IPS DF 4.7 (cell line): ENCODE results near the gene FAM181B.
"Not testable (repeated sequence)": the region's sequence is repeated elsewhere in the genome, so short reads cannot be mapped to it uniquely, and the experiment has no call there.

ENCODE experiments used
- DNase-seq: peaks from one replicate; pipeline ENCODE4 v3.0.0-alpha.2; 2013; ENCODE audit warnings: low spot score; ENCODE audit errors: extremely low read depth

FAM181B gene

GRCh38 chr11:82732734-82733443, 775 bp downstream of the FAM181B start:
- no peak for DNase-seq

DNA sequence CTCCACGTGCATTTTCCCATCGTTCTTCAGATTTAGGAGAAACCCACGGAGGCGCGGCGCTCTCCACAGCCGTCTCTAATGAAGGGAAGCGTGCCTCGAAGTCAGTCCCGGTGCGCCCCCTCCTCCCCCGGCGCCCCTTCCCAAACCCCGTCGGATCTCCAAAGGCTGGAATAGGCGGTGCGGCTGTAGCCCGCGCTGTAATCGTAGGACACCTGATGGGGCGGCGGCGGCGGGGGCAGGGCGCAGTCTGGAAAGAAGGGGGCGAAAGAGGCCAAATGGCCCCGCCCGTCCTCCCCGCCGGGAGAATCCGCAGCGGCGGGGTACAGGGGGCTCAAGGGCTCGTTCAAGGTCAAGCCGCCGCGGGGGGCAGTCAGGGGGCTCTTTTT, 1.3 kb downstream of the FAM181B start:
- no peak for DNase-seq

DNA sequence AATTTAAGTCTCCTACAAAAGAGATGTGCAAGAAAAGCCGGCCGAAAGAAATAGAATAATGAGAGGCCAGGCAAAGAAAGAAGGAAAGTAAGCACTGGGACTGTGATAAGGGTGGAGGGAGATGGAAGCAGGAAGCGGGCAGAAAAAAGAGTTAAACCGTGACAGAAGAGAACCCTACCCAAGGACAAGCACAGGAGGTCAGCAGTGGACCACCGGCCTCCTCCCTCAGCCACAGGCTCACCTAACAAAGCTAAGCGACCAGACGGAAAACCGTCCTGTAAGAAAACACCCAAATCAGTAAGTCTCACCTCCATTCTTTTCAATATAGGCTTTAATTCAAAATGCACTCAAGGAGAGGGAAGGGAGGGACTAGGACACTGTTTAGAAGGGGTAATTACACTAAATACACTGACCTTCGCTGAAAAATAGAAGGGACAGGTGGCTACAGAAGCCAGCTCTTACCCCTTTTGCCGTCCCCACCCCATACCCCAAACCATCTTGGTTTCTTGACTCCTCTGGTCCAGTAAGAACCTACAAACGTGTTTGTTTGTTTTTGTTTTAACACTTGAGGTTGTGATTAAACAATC, 1.9 kb downstream of the FAM181B start:
- DNase-seq, result no peak

DNA sequence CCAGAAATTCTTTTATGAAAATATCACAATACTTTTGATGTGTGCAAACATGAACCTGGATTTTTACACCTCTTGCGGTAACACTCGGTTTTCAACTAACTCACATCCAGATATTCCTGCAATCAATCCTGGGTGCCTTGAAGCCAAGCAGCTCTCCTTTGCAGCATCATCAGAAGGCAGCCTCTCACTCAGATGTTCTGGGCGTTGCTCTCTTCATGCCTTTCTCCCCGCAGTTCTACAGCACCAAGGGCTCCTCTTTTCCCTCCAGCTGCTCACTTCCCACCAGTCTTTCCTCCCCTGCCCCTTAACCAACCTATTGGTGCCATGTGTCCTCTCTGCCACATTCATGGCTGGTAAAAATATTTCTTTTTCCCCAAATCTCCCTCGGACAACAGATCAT, 2.9 kb downstream of the FAM181B start:
- no peak for DNase-seq

GRCh38 chr11:82730286-82730685, 3.4 kb downstream of the FAM181B start:
- DNase-seq, result no peak

GRCh38 chr11:82724026-82724425, 9.6 kb downstream of the FAM181B start:
- DNase-seq, result no peak

DNA sequence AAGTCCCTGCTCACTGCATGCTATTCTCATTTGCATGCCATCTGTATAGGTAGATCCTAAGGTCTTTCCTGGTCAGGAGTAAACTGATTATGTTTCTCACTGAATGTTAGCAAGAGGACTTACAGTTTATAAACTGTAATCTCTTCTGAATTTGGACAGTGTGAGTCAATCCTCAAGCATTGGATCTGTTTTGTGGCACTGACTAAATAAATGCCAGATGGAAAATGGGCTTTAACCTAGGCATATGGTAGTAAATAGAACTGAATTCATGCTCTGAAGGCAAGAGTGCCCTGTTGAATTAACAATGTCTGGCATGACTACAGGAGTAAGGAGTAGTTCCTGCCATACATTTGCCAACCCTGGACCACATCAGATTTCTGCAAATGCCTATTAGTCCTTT, 11.4 kb downstream of the FAM181B start:
- no peak for DNase-seq

DNA sequence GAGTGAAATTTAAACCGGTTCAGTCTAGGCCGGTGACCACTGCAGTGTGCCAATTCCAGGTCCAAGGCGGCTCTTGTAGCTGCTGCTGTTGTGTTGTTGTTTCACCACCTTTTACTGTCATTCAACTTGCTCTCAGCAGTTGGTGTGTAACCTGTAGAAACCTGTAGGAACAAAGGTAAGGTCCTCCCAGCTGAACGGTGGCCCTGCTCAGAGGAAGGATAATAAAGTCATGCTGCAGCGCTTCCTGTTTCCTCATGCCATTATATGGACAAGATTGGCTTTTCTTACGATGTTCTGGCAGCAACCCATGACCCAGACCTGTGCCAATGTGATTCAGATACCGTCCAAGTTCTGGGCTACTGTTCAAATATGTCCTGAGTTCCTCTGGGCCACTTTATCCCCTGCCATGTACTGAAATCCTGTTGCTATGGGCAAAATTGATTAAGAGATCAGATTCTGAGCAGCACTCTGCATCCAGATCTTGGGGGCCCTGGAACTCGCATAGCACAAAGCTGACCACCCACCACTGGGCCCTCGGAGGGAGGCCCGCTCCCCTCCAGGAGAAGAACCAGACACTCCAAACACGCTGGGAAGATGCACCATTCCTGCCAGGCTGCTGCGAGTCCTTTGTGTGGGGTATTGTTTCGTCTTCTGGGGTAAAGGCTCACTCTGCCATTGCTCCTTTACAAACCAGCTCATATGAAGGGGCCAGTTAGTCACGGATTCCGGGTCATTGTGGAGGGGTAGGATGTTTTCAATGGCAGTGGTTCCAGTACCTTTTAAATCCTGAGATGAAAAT, 13.2 kb downstream of the FAM181B start:
- DNase-seq, result no peak

- no peak for DNase-seq
Observed at GRCh38 chr11:82719361-82720105, 14.1 kb downstream of the FAM181B start.

DNA sequence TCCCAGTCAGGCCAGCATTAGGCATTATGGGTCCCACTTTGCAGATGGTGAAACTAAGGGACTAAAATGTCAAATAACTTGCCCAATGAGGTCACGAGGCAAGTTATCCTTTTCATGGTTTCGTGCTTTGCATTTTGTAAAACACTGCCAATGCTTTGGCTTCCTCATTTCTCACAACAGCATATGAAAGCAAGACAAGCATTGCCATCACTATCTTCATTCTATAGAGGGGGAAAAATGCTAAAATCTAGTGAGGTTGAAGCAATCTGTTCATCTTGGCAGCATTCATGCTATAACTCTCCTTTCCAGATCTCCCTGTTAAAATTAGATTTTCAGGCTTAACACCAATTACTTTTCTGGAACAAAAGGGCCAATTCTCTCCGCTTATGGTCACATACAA, 14.8 kb downstream of the FAM181B start:
- no peak for DNase-seq

GRCh38 chr11:82718307-82718706, 15.4 kb downstream of the FAM181B start:
- DNase-seq, result no peak

DNA sequence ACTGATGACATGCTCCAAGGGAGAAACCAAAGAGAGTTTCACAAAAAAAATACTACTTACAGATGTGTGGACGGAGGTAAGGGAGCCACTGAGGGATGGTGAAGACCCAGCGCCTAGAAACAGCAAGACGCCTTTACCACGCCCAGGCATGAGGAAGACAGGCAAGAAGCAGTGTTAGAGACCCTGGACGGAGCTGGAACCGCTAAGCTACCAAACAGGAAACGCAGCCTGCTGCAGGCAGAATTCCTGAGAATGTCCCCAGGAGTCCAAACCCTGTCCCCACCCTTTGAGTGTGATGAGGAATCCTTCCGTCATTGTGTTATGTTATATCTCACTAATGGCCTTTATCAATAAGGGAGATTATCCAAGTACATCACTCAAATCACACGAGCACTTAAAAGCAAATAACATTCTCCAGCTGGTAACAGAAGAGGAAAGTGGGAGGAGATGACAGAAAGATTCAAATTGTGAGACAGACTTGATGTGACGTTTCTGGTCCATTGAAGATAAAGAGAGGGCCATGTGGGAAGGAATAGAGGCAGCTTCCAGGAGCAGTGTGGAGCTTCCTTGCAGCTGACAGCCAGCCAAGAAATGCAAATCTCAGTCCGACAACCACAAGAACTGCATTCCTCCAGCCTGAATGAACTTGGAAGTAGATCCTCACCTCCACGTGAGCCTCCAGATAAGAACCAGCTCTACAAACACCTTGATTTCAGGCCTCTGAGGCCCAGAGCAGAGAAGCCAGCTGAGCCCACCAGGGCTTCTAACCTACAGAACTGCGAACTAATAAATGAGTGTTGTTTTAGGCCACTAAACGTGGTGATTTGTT, 19.1 kb downstream of the FAM181B start:
- no peak for DNase-seq

- DNase-seq, result no peak
Observed at GRCh38 chr11:82711648-82712047, 22.0 kb downstream of the FAM181B start.

GRCh38 chr11:82703796-82704195, 29.9 kb downstream of the FAM181B start:
- DNase-seq, result no peak

GRCh38 chr11:82703226-82703625, 30.4 kb downstream of the FAM181B start:
- DNase-seq, result no peak

GRCh38 chr11:82701847-82702520, 31.7 kb downstream of the FAM181B start:
- no peak for DNase-seq

DNA sequence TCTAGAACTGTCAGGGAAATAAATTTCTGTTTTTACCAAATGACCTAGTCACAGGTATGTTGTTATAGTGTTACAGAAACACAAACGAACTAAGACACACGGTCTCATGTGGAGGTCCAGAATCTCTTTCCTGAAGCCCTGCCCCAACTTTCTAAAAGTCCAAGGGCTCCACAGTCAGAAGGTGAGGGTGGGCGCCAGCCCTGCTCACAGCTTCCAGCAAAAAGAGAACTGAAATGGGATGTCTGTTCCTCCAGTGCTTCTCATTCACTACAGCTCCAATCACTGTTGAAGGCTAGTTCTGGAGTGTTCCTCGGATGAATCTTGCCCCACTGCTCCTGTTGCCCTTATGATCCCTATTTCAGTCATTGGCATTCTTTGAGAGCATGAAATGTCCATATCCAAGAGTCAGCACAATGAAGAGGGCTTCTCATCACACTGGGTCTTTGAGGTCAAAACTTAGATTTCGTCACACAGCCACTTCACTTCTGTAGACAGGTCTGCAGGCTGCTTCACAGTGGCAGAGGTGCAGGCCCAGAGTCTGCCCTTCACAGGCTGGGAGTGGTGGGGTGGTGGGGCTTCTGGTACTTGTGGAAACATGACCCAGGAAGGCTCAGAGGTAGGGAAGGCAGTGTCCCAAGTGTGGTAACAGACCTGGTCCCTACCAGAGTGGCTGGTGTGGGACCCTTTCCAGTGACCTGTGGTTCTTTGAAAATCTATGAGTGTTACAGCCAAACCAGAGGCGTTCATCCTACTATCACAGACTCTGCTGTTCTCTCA, 34.9 kb downstream of the FAM181B start:
- DNase-seq, result no peak

DNA sequence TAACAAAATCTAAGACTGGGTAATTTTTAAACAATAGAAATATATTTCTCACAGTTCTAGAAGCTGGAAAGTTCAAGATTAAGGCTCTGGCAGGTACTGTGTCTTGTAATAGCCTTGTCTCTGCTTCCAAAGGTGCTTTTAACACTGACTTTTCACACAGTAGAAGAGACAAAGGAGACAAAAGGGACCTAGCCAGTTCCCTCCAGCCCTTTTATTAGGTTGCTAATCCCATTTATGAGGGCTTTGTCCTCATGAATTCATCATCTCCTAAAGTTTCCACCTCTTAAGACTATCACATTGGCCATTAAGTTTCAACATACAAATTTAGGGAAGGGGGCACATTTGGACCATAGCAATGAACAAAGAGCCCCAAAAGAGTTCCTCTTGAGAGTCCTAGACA, 40.7 kb downstream of the FAM181B start:
- DNase-seq, result no peak

DNA sequence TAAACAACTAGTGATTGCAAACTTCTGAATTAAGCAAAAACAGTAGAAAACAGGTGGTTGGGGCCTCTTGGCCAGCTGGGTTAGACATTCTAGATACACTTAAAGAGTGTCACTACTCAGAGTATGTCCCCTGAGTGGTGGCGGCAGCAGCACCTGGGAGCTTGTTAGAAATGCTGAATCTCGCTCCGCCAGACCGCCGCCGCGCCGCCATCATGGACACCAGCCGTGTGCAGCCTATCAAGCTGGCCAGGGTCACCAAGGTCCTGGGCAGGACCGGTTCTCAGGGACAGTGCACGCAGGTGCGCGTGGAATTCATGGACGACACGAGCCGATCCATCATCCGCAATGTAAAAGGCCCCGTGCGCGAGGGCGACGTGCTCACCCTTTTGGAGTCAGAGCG, 44.3 kb downstream of the FAM181B start:
- not testable (repeated sequence) for DNase-seq

- no peak for DNase-seq
Observed at GRCh38 chr11:82686211-82686610, 47.5 kb downstream of the FAM181B start.
